LNCAP (cell line): ENCODE results near the gene TMTC2.

Source experiments
- CTCF ChIP-seq: fragments of 450-650 bp; IDR thresholded peaks from 2 replicates; pipeline ENCODE4 v1.5.1; 2017; ENCODE audit warnings: mild to moderate bottlenecking

The TMTC2 gene

GRCh38 chr12:83121897-83122622 is 435.4 kb downstream of the TMTC2 start:
- TF ChIP-seq CTCF, result no peak

GRCh38 chr12:83122623-83122934 is 435.9 kb downstream of the TMTC2 start:
- TF ChIP-seq CTCF, result no peak

GRCh38 chr12:83123039-83123438 is 436.3 kb downstream of the TMTC2 start:
- TF ChIP-seq CTCF, result no peak

- TF ChIP-seq CTCF, result no peak
These were observed 441.8 kb downstream of the TMTC2 start for GRCh38 chr12:83128540-83128939.

GRCh38 chr12:83130178-83130577 is 443.5 kb downstream of the TMTC2 start:
- no peak for TF ChIP-seq CTCF

GRCh38 chr12:83132360-83132759 is 445.7 kb downstream of the TMTC2 start:
- no peak for TF ChIP-seq CTCF

- TF ChIP-seq CTCF, result no peak
These were observed 449.7 kb downstream of the TMTC2 start for GRCh38 chr12:83136411-83136810.

- TF ChIP-seq CTCF, result no peak
These were observed 453.4 kb downstream of the TMTC2 start for GRCh38 chr12:83140135-83140534.
